ENCODE data around the gene TTLL8.

- TF ChIP-seq POLR2A (IDR thresholded peaks at IDR 0.05) (no peak), CTCF (IDR thresholded peaks at IDR 0.05) (no peak)
Observed at GRCh38 chr22:50032109-50032871, 25.8 kb downstream of the TTLL8 start.
